ENCODE measurements around the gene PKN1. TPM values are rescaled to one million over a fixed set of nuclear protein-coding genes. Genes with fewer than 3 reads are reported as not detected.

Gene PKN1
- total and polyA plus RNA-seq, 9 of the 15 experiments (the other 6 are each of a cell fraction or from before 2014, with no cell fraction given) = 0.30 to 228 (median 77.5) TPM

GRCh38 chr19:14517840-14518505 is 84.9 kb downstream of the PKN1 start, which contains the start of gene DNAJB1 (continued):
- TF ChIP-seq KLF16 (IDR thresholded peaks at IDR 0.05) (no peak), ZNF707 (CRISPR knock-in tag; conservative IDR thresholded peaks at IDR 0.05) (no peak), ATF6 (CRISPR knock-in tag; IDR thresholded peaks at IDR 0.05) (peak; percentile 60), KDM5B (IDR thresholded peaks at IDR 0.05; ENCODE audit: insufficient replicate concordance, low read depth, low read length) (peak; percentile 94), ZNF143 (CRISPR knock-in tag; IDR thresholded peaks at IDR 0.05) (no peak), SP1 (CRISPR knock-in tag; IDR thresholded peaks at IDR 0.05) (peak; percentile 70; the same call in 1 of the 2 replicates), NCOA1 (IDR thresholded peaks at IDR 0.05; ENCODE audit: low read depth) (peak; percentile 43; the same call in 1 of the 2 replicates), ZFP1 (CRISPR knock-in tag; IDR thresholded peaks at IDR 0.05) (no peak), CHD1 (IDR thresholded peaks at IDR 0.05; ENCODE audit: low read length) (peak; percentile 65), ARID3A (IDR thresholded peaks at IDR 0.05; ENCODE audit: borderline replicate concordance, low read depth, low read length) (no peak), ZNF445 (CRISPR knock-in tag; IDR thresholded peaks at IDR 0.05; ENCODE audit: low read depth) (no peak), PHF21A (IDR thresholded peaks at IDR 0.05; ENCODE audit: borderline replicate concordance, low read depth) (no peak; the same call in 1 of the 2 replicates), ZEB2 (IDR thresholded peaks at IDR 0.05) (no peak), ZNF282 (CRISPR knock-in tag; IDR thresholded peaks at IDR 0.05) (peak; percentile 70; the same call in 1 of the 2 replicates), GABPA (tag; conservative IDR thresholded peaks at IDR 0.05; ENCODE audit: low read depth) (no peak; the same call in 1 of the 2 replicates), ZNF561 (CRISPR knock-in tag; conservative IDR thresholded peaks at IDR 0.05) (no peak), POU5F1 (IDR thresholded peaks at IDR 0.05; ENCODE audit: borderline replicate concordance, low read depth, low read length, partially characterized antibody) (no peak), ASH1L (IDR thresholded peaks at IDR 0.05; ENCODE audit: borderline replicate concordance, low read depth, partially characterized antibody) (no peak), HNRNPL (IDR thresholded peaks at IDR 0.05; ENCODE audit: low read depth, low read length) (0 out of 2 replicates have a peak, but pooled peaks have one; percentile 15), NCOR1 (IDR thresholded peaks at IDR 0.05) (0 out of 2 replicates have a peak, but pooled peaks have one; percentile 33), ZNF717 (CRISPR knock-in tag; IDR thresholded peaks at IDR 0.05) (no peak), DLX4 (CRISPR knock-in tag; IDR thresholded peaks at IDR 0.05) (no peak), HDAC6 (IDR thresholded peaks at IDR 0.05; ENCODE audit: low read depth, low read length) (no peak), ZNF395 (CRISPR knock-in tag; IDR thresholded peaks at IDR 0.05) (peak; percentile 43; the same call in 1 of the 2 replicates)
